A204.1 (cell line): Measurements from ENCODE around the gene HOXA7.

Experiments
- FAIRE-seq: peaks from 2 replicates; lab custom pipeline; 2012; peaks lifted over from hg19 to GRCh38; lab: Jason Lieb, UNC

The HOXA7 gene

GRCh38 chr7:27182285-27182841, 25.9 kb upstream of the HOXA7 start:
- no peak for FAIRE-seq

- no peak for FAIRE-seq
These were observed 25.4 kb upstream of the HOXA7 start for GRCh38 chr7:27181795-27182275.

- no peak for FAIRE-seq
These were observed 24.3 kb upstream of the HOXA7 start for GRCh38 chr7:27180431-27181420.

GRCh38 chr7:27179503-27180430, 23.3 kb upstream of the HOXA7 start:
- FAIRE-seq: no peak

GRCh38 chr7:27179030-27179429, 22.6 kb upstream of the HOXA7 start:
- FAIRE-seq: no peak

- no peak for FAIRE-seq
These were observed 21.9 kb upstream of the HOXA7 start for GRCh38 chr7:27178366-27178765.

- FAIRE-seq: no peak
These were observed 21.4 kb upstream of the HOXA7 start for GRCh38 chr7:27177795-27178320.

GRCh38 chr7:27176962-27177794, 20.7 kb upstream of the HOXA7 start:
- FAIRE-seq: no peak

GRCh38 chr7:27176524-27176845, 20.0 kb upstream of the HOXA7 start:
- FAIRE-seq: no peak

- no peak for FAIRE-seq
These were observed 19.4 kb upstream of the HOXA7 start for GRCh38 chr7:27175626-27176523.

- no peak for FAIRE-seq
These were observed 18.6 kb upstream of the HOXA7 start for GRCh38 chr7:27174874-27175625.

GRCh38 chr7:27173956-27174873, 17.7 kb upstream of the HOXA7 start, which contains the start of gene HOXA10:
Gene HOXA10, minus strand, starts transcription at chr7:27174320. Its CDS starts 14 bp downstream, at chr7:27174306.
- FAIRE-seq: no peak

GRCh38 chr7:27173511-27173955, 17.1 kb upstream of the HOXA7 start:
- FAIRE-seq: no peak

- FAIRE-seq: no peak
These were observed 16.5 kb upstream of the HOXA7 start for GRCh38 chr7:27172823-27173510.

GRCh38 chr7:27172315-27172774, 15.9 kb upstream of the HOXA7 start:
- FAIRE-seq: no peak

- no peak for FAIRE-seq
These were observed 15.3 kb upstream of the HOXA7 start for GRCh38 chr7:27171637-27172314.

- FAIRE-seq: no peak
These were observed 14.8 kb upstream of the HOXA7 start for GRCh38 chr7:27171325-27171636.
